NCI-H345 treated with DMSO at 0.1 percent for 48 hours (cell line): ENCODE results near the gene ANLN.
A peak's percentile ranks its signal among the peaks of the same experiment; 100 is the strongest.
"Not testable (repeated sequence)": the region's sequence is repeated elsewhere in the genome, so short reads cannot be mapped to it uniquely, and the experiment has no call there.

ENCODE experiments used
- DNase-seq: peaks from one replicate; lab custom pipeline; 2025; ENCODE audit not compliant: unreplicated experiment; lab: John Stamatoyannopoulos, UW

Gene ANLN

DNA sequence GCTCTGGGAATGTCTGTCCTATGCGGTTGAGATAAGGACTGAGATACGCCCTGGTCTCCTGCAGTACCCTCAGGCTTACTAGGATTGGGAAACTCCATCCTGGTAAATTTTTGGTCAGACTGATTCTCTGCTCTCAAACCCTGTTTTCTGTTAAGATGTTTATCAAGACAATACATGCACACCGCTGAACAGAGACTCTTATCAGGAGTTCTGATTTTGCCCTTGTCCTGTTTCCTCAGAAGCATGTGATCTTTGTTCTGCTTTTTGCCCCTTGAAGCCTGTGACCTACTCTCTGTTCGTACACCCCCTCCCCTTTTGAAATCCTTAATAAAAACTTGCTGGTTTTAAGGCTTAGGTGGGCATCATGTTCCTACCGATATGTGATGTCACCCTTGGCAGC is 76.3 kb downstream of the ANLN start:
- DNase-seq = not testable (repeated sequence)

DNA sequence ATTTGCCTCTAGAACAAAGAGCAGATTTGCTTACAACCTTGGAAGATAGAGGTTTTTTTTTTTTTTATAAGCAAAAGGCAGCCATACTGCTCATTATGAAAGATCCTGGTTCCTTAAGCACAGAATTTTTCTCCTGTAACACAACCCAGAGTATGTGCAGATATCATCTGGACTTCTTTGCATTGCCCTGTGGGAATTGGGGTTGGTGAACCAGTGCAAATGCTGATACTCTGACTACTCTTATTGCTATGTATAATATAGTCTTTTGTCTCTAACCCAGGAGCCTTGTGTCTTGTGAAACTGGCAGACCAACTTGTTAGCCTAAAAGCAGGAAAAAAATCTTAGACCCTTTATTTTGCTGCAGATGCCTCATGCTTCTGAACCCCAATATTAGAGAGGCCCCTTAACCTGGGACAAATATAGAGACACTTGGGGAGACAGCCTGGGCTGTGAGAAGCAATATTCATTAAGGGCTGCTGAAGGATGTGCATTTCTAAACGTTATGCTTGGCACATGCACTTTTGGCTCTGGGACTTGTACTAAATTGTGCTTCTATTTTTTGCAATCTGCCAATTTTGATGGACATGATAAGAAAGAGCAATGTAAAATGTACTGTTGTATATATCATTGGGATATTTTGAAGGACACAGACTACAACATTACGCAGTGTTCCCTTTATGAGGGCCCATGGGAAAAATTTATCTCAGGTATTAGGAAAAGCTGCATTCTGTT is 78.9 kb downstream of the ANLN start:
- no peak for DNase-seq

DNA sequence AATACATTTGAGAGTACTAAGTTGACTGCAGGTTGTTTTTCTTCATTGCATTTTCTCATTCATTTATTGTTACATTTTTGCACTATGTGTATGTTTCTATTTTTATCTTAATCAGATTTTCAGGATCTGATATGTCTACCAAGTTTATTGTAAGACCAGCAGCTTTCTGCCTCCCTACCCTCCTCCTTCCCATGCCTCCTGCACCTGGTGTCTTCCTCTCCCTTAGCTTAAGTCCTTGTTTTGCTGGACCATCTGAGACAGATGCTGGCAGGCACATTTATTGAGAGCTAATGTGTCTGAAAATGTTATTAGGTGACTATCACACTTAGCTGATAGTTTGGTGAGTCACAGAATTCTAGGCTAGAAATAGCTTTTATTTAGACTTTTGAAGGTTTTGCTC is 79.6 kb downstream of the ANLN start:
- no peak for DNase-seq

DNA sequence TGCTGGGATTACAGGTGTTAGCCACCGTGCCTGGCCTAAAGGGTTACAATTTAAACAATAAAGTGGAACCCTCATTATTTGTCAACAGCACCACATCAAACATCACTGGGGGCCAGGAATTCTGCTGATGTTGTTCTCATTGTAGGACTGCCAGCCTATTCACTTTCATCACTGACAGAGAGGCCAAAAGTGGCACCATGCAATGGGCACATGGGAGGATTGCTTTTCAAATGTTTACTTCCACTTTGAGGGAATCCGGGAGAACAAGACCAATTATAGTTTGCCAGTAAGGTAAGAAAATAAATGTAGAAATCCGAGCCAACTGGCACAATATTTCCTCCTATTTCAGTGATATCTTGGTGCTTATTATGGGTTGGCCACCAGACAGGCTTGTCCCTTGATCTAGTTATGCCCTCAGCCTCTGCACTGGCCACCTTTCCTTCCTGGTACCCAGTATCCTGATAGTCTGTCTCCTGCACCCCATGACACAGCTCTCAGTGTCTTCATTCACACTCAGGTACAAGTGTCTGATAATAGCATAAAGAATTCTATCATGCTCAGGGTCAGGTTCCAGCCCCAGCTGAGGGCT is 82.6 kb downstream of the ANLN start:
- DNase-seq = no peak

DNA sequence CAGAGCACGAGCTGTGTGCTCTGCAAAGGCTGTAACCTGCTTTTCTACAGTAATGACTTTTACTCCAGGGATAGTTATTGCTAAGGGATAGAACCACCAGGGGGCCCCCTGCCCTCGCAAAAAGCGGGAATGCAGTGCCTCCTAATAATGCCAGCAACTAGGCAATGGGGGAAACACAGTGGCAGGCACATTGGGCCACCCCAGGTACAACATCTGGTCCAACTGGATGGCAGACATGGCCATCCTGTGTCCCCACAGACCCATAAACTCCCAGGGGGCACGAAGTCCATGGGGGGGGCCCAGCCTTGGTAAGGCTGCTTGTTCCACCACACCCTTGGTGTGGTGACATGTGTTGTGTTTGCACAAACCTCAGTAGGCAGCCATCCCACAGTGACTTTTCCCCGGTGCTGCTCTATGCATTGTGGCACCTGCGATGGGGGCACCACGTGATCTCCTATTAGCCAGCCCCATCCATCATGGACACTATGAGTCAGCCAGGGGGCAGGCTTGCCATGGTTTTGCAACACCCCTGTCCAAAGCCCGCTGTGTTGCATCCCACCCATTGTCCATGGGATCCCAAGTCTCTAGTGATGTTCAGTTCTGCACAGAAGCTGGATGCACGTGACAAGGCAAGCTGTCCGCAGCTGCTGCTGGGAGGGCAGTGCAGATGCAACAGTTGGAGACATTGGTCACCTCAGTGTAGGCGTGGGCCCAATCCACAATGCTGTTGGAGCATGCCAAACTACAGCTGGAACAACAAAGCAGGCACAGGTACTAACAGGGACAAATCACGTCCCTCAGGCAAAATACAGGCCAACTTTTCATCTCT is 84.0 kb downstream of the ANLN start:
- DNase-seq = peak; percentile 21

DNA sequence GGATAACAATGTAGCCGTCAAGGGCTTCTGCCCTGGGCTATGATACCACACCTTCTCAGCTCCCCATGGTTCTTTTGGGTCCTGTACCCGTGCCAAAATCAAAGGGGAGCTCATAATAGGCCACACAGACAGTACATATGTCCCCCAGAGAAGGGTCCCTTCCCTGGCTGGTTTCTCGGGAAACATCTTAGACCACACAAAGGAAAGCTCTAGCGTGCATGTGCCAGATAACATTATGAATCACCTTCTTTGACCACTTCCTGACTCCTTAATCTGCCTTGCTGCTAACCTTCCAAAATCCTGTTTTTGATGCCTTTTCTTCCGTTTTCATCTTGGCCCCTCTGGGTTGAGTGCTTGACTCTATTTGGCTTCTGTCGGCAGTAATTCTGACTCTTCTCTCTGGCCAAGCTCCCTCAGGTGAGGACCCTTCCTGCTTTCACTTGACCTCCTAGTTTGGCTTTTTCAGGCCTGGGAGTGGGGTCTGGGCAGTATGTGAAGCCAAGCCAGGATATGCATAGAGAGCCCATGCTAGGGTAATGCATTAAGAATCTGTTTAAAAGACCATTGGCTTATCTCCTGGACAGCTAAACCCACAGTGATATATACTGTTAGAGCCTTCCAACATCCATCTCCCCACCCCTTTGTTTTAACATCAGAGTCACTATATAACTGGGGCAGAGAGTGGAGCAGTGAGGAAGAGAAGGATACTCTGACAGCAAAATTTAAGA is 84.8 kb downstream of the ANLN start:
- DNase-seq = no peak

DNA sequence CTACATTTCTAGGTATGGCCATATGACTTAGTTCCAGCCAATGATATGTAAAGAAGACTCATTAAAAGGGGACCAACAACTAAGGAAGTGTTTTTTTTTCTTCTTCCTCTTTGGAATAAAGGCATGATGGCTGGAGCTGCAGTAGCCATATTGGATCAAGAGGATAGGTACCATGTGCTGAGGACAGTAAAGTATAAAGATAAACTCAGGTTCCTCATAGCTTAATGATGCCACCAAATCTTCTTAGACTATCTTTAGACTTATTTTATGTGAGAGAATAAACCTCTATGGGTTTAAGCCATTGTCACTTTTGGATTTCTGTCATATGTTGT is 85.3 kb downstream of the ANLN start:
- DNase-seq = no peak

DNA sequence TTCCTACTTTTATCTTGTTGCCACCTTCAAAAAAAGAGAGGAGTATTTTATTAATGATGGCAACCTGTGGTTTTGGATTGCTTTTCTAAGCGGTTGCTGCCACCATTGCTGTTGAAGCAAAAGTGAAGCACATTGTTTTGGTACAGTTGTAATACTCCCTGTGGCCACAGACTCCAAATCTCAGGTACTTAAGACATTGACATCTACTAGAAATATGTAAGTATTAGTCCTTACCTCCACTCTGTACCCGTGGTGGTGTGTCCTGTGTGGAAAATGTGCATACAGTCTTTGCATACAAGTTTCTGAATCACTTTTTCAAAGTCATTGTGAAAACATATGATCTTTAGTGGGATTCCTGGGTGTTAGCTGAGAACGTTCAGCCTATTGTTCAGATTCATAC is 85.7 kb downstream of the ANLN start:
- DNase-seq = no peak

DNA sequence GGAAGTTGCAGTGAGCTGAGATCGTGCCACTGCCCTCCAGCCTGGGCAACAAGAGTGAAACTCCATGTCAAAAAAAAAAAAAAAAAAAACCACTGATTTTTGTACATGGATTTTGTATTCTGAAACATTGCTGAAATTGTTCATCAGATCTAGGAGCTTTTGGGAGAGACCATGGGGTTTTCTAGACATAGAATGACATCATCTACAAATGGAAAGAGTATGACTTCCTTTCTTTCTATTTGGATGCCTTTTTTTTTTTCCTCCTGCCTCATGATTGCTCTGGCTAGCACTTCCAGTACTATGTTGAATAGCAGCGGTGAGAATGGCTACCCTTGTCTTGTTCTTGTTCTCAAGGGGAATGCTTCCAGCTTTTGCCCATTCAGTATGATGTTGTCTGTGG is 89.1 kb downstream of the ANLN start:
- no peak for DNase-seq

DNA sequence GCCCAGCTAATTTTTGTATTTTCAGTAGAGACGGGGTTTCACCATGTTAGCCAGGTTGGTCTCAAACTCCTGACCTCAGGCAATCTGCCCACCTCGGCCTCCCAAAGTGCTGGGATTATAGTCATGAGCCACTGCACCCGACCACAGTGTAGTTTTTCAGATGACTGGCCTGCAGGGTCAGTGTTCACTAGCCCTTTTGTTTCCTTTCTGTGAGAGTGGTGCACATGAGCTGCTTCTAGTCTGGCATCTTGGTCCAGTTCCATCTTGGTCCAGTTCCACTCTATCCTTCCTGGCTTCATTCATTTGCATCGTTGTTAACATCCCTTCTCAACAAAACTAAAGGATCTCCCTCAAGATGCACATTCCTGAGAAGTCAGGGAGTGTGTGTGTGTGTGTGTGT is 94.2 kb downstream of the ANLN start:
- not testable (repeated sequence) for DNase-seq

DNA sequence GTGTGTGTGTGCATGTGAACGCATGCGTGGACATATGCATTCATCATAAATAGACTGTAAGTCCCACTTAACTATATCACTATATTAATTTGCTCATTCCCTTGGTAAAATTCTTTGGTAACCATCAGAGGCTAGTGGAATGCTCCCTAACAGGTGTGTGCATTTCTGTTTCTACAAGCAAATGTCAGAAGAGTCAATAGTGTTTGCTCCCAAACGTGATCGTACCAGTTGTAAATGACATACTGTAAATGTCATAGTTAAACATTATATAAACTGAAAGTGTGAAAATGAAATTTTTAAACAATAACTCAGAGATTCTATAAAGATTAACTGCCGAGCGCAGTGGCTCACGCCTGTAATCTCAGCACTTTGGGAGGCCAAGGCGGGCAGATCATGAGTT is 94.6 kb downstream of the ANLN start:
- DNase-seq = no peak

DNA sequence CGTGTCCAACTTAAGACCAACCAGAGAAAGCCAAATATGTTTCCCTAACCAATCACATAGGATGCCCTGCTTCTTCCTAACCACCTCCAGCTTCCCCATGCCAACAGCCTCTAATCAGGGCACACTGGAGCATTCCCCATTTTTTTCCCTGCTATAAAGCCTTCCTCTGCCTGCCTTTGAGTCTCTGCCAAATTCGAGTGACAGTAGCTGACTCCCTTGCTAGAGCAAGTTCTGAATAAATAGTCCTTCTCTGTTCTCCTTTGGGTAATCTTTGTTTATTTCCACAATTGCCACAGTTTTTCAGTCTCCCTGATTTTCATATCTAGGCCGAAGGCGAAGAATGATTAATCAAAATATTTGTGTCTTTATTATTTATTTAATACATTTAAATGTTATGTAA is 96.7 kb downstream of the ANLN start:
- DNase-seq = no peak

DNA sequence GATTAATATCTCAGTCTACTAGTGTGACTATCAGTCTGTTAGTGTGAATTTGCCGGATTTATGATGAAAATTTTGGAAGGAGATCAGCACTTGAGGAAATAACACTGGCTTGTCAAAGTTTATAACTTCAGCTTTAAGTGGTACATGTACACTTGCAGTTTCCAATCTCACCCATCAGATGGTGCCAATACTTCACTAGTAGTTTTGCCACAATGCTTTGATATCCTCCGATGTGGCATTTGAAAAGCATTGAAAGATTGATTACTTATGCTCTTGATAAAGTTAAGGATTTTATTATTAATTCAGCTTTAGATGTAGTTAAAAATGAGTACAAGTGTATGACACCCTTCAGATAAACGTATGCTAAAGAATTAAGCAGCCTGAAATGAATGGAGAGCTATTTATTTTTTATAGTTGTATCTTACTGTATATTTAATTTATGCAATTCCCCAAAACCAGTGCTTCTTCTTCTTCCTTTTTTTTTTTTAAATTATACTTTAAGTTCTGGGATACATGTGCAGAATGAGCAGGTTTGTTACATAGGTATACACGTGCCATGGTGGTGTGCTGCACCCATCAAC is 98.2 kb downstream of the ANLN start:
- peak; percentile 58 for DNase-seq

DNA sequence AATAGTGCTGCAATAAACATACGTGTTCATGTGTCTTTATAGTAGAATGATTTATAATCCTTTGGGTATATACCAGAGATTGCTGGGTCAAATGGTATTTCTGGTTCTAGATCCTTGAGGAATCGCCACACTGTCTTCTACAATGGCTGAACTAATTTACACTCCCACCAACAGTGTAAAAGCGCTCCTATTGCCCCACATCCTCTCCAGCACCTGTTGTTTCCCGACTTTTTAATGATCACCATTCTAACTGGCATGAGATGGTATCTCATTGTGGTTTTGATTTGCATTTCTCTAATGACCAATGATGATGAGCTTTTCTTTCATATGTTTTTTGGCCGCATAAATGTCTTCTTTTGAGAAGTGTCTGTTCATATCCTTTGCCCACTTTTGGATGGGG is 99.0 kb downstream of the ANLN start:
- not testable (repeated sequence) for DNase-seq

DNA sequence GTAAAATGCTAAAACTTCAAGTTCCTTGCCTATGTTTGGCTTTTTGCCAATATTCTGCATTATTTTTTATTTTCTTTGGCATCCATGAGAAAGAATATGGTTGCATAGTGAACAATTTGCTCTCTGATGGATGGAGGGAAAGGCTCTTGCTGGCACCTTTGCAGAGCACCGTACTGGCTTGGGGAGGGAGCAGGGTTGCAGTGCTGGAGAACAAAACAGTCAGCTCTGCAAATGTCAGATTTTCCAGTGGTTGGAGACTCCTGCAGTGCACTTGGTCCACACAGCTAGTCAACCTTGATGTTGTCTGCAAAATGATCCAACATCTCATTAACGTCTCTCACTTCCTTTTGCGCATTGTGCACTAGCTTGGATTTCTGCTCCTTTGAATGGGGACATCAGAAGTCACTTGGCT is 100.8 kb downstream of the ANLN start:
- DNase-seq = no peak

DNA sequence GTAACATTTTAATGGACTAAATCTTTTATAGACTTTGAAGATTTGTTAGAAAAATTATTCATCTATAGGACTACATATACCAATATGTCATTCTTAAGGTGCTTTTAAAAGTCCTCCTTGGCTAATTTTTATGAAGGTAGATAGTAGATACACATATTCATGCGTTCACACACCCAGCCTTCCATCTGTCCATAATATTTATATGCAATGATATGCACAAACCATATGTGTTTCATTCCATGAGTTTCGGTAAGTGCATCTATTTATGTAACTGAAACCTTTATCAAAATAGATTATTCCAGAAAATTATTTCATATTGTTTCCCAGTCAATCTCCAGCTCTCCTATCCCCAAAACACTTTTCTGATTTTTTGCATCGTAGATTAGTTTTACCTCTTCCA is 101.7 kb downstream of the ANLN start:
- DNase-seq = no peak

DNA sequence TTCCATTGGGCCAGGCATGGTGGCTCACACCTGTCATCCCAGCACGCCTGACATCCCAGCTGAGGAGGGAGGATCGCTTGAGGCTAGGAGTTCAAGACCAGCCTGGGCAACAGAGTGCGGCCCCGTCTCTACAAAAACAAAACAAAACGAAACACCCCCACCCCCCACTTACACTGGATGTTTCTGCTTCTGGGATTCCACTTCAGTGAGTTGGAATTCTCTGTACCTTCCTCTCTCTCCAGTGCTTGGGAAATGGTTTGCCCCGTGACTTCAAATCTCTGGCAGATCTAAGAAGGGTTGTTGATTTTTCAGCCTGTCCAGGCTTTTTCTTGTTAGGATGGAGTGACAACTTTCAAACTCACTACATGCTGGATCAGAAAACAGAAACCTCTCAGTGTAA is 106.9 kb downstream of the ANLN start:
- DNase-seq = no peak

DNA sequence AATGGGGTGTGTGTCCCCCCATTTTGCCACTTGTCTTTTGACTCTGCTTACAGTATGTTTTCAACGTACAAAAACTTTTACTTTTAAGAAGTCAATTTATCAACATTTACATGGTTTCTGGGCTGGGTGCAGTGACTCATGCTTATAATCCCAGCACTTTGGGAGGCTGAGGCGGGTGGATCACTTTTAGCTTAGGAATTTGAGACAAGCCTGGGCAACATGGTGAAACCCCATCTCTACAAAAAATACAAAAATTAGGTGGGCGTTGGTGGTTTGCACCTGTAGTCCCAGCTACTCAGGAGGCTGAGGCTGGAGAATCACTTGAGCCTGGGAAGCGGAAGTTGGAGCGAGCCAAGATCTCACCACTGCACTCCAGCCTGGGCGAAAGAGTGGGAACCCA is 107.5 kb downstream of the ANLN start:
- not testable (repeated sequence) for DNase-seq

DNA sequence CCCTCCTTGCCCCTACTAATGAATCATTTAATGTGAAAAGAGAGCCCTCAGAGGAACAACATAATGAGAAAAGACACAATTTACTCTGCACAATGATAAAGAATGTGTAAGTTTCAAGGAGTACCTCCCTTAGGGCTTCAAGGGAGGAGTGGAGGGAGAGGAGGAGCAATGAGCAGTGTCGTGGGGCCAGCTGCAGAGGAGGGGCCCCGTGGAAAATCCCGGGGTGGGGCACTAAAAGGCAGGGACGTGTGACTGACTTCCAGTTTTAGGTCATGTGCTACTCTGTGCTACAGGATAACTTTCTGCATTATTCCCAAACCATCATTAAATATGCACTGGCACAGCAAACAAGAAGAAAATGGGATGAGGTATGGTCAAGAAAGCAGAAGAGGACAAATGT is 108.1 kb downstream of the ANLN start:
- no peak for DNase-seq
